Psoas muscle (tissue), 8 donors: ENCODE data around the gene KIAA0319L. TPM values are rescaled to one million over a fixed set of nuclear protein-coding genes. Genes with fewer than 3 reads are reported as not detected.
"Not testable (repeated sequence)": the region's sequence is repeated elsewhere in the genome, so short reads cannot be mapped to it uniquely, and the experiment has no call there.

ENCODE experiments used
- ATAC-seq, 4 donors: fragments of 200-7000 bp; cut with Tn5 transposase; one replicate each; pipeline ENCODE4 v1.9.1; 2020; ENCODE audit warnings: moderate library complexity in 3 of 4, mild to moderate bottlenecking in 2 of 4
- DNase-seq, 2 donors: peaks; one replicate each; pipeline ENCODE4 v3.0.0-alpha.2; 2020
- H3K27ac ChIP-seq: fragments of 200-600 bp; one replicate; pipeline ENCODE4 v1.8.0; 2022
- H3K27me3 ChIP-seq, 3 donors: fragments of 200-600 bp in 1 of 3; one replicate each; pipeline versions ENCODE4 v1.6.1 to v1.8.0; 2013 to 2022; ENCODE audit warnings: low read length in 2 of 3, mild to moderate bottlenecking in 2 of 3, moderate library complexity in 1 of 3; ENCODE audit not compliant: insufficient read depth in 3 of 3
- H3K36me3 ChIP-seq, 2 donors: fragments of 200-600 bp in 1 of 2; one replicate each; pipeline versions ENCODE4 v1.6.1 to v1.8.0; 2013 to 2022; ENCODE audit warnings: low read depth in 1 of 2, mild to moderate bottlenecking in 1 of 2, moderate library complexity in 1 of 2; ENCODE audit not compliant: insufficient read depth in 1 of 2
- H3K4me1 ChIP-seq: fragments of 200-600 bp; one replicate; pipeline ENCODE4 v1.8.0; 2022
- H3K4me3 ChIP-seq: fragments of 200-600 bp; one replicate; pipeline ENCODE4 v1.8.0; 2022; ENCODE audit warnings: mild to moderate bottlenecking
- H3K9me3 ChIP-seq: fragments of 200-600 bp; one replicate; pipeline ENCODE4 v1.8.0; 2022
- CTCF ChIP-seq: fragments of 200-600 bp; IDR thresholded peaks from one replicate; pipeline ENCODE4 v1.8.0; 2022; ENCODE audit warnings: antibody characterized with exemption
- WGBS, 3 donors: extraction: QIAGEN DNeasy Blood & Tissue Kit; methylation state at CpG; one replicate each; pipeline versions ENCODE4 v1.1.6 to v1.1.7; 2013; 5-methylcytosine and 5-hydroxymethylcytosine counted together
- intact Hi-C, 2 donors: fragments of 100-400 bp; cut with DNase I; formaldehyde crosslinking; loops; one replicate each; pipeline versions ENCODE4 v1.11.0 to v1.14.2; 2022
- polyA plus RNA-seq, 3 donors: library from polyadenylated mRNA; stranded (reverse); fragments of 200-250 nt; gene quantifications; one replicate each; pipeline ENCODE4 v1.2.3, GENCODE V29; 2013
- total RNA-seq, 4 donors: library from RNA; stranded (reverse); fragmentation: NEBNext Ultra II Directional in 2 of 4; extraction: Animal tissue kit (Norgen Biotek cat#: 25700) in 2 of 4; gene quantifications; one replicate each; pipeline versions ENCODE4 v1.2.1 to v1.2.4, GENCODE V29; 2021 to 2023
- donor health status: healthy with polysubstance abuse.
- donor health status: DM: no; HTN: no; CAD: no; lungs with moderate emphysema.
- donor health status: Bipolar disorder and iron deficiency.
- donor health status: healthy.
- donor health status: DM: yes; HTN: yes; CAD: no.
- donor health status: DM: no; HTN: no; CAD: no.
- donor health status: DM: no; HTN: no; CAD: no.
- donor health status: DM: yes; HTN: yes; CAD: no.

The KIAA0319L gene
- total and polyA plus RNA-seq, 7 donors: 18.0 to 46.9 (median 35.7) TPM

DNA sequence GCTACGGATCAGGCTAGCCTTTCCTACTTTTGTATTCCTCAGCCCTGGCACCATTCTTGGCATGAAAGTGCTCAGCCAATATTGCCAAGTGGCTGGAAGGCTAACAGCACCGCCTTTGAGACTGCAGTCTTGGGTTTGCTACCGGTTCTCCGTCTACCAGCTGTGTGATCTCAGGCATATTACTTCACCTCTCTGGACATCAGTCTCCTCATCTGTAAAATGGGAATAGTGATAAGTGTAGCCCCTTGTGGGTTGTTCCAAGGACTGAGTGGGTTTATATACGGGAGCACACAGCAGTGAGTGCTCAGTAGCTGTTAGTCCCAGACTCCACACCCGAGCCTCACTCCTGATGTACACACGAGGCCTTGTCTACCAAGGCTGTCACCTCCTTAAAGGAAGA lies 29.6 kb upstream of the KIAA0319L start:
- ATAC-seq: no peak
- Histone ChIP-seq H3K36me3 (no peaks in the 10 kb centered on the region), H3K4me3 (no peak overlapping the region), H3K27me3 (no peaks in the 10 kb centered on the region), H3K9me3 (no peaks in the 10 kb centered on the region), H3K4me1 (no peaks in the 10 kb centered on the region), H3K27ac (no peak overlapping the region)
- 79 to 88% (median 82%) methylated on average over 7 of the region's 7 CpGs for WGBS, 3 donors
- DNase-seq: no peak
- intact Hi-C loops: no loop called here
- TF ChIP-seq CTCF: no peak

DNA sequence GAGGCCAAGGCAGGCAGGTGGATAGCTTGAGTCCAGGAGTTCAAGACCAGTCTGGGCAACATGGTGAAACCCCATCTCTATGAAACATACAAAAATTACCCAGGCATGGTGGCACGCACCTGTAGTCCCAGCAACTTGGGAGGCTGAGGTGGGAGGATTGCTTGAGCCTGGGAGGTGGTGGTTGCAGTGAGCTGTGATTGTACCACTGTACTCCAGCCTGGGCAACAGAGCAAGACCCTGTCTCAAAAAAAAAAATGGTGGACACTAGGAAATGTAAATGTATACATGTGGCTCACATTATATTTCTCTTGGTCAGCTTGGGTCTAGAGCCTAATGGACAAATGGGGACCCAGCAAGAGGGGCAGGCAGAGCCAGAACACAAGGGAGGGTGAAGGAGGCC lies 28.6 kb upstream of the KIAA0319L start:
- H3K27me3 ChIP-seq, H3K27ac ChIP-seq, DNase-seq, H3K4me3 ChIP-seq, H3K36me3 ChIP-seq, H3K4me1 ChIP-seq, H3K9me3 ChIP-seq, ATAC-seq, intact Hi-C loops: not testable (repeated sequence)
- WGBS, 3 donors: 95 to 100% (median 96%) methylated on average over 1 of the region's 1 CpG

- WGBS, 3 donors: 78 to 87% (median 83%) methylated on average over 3 of the region's 3 CpGs
Observed at GRCh38 chr1:35585281-35585680, 28.1 kb upstream of the KIAA0319L start.

GRCh38 chr1:35581621-35582020 lies 24.4 kb upstream of the KIAA0319L start:
- H3K4me3 ChIP-seq, H3K36me3 ChIP-seq, intact Hi-C loops, ATAC-seq, H3K4me1 ChIP-seq, H3K27ac ChIP-seq, H3K9me3 ChIP-seq: not testable (repeated sequence)
- peak in 1 of 2 donors; percentile 4 for DNase-seq
- 91 to 93% (median 91%) methylated on average over 9 of the region's 9 CpGs for WGBS, 3 donors
- peaks cover 0 to 19% (median 6%) of the 10 kb centered on the region in 3 donors for H3K27me3 ChIP-seq

More at GRCh38 chr1:35585281-35585680, 28.1 kb upstream of the KIAA0319L start:
- DNase-seq (no peak), ATAC-seq (no peak)
- H3K27ac ChIP-seq: no peak overlapping the region
- intact Hi-C loops: no loop called here
- H3K27me3 ChIP-seq: no peaks in the 10 kb centered on the region
- H3K4me1 ChIP-seq: no peaks in the 10 kb centered on the region
- no peak for TF ChIP-seq CTCF
- no peaks in the 10 kb centered on the region for H3K36me3 ChIP-seq
- no peaks in the 10 kb centered on the region for H3K9me3 ChIP-seq
- H3K4me3 ChIP-seq: no peak overlapping the region

DNA sequence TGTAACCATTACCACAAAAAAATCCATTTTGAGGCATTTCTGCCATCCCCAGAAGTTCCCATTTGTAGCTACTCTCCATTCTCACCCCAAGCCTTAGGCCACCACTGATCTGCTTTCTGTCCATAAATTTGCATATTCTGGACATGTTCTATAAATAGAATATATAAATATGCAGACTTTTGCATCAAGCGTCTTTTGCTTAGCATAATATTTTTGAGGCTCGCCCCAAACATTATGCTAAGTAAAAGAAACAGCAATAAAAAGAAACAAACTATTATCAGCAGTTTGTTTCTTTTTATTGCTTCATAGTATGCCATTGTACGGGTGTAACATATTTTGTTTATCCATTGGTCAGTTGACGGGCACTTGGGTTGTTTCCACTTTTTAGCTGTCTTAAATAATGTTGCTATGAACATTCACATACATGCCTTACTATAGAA lies 23.8 kb upstream of the KIAA0319L start:
- Histone ChIP-seq H3K27ac (no peak overlapping the region), H3K27me3 (peaks cover 0 to 26% (median 11%) of the 10 kb centered on the region in 3 donors), H3K36me3 (no peaks in the 10 kb centered on the region), H3K4me3 (no peak overlapping the region), H3K9me3 (no peaks in the 10 kb centered on the region), H3K4me1 (peaks cover 4% of the 10 kb centered on the region)
- no peak for TF ChIP-seq CTCF
- WGBS, 3 donors: 76 to 80% (median 77%) methylated on average over 4 of the region's 4 CpGs
- intact Hi-C loops: no loop called here
- ATAC-seq (no peak), DNase-seq (no peak)
